Measurements from ENCODE around the gene DKKL1. TPM values are rescaled to one million over a fixed set of nuclear protein-coding genes. Genes with fewer than 3 reads are reported as not detected.
A peak's percentile ranks its signal among the peaks of the same experiment; 100 is the strongest.

The DKKL1 gene
- total RNA-seq, 1 donor from 2014 or later: not detected

DNA sequence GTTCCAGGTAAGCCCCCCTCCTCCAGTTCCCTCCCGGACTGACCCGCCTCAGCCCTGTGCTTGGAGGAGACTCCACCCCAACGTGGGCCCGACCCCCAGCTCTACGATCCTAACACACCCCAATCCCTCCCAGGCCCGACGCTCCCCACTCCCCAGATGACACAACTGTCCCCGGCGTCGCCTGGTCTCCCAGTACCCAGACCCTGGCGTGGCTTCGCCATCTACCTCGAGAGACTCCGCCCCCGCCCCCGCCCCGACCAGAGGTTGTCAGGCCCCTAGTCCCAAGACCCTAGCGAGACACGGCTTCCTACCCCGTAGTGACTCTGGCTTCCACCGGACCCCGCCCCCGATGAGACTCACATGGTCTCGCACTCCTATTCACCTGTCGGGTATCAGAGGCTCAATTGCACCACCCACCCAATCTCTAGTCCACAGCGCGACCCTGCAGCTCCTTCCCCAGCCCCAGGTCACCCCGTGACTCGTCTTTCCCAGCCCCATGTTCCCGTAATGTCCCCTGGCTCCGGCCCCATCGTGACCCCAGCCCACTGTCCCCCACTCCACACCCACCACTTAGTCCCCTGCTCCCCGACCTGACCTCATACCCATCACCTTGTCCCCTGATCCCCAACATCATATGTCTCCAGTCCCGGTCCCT, 25.5 kb upstream of the DKKL1 start:
- DNase-seq: no peak

DNA sequence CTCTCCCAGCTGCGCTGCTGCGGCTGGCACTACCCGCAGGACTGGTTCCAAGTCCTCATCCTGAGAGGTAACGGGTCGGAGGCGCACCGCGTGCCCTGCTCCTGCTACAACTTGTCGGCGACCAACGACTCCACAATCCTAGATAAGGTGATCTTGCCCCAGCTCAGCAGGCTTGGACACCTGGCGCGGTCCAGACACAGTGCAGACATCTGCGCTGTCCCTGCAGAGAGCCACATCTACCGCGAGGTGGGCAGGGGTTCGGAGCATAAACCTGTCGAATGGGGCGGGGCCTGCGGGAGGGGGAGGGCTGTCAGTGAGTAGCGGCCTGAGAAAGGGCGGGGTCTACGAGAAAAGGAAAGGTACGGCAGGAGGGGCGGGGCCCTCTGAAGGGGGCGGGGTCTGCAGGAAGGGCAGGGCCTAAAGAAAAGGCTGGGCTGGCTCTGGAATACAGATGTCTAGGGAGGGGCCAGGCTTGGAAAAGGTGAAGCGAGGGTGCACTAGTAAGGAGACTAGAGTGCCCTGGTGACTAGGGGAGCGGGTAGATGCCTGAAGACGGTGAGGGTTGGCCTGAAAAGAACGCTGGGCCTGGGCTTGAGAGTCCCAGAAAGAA, 24.9 kb upstream of the DKKL1 start:
- DNase-seq: peak; percentile 59

DNA sequence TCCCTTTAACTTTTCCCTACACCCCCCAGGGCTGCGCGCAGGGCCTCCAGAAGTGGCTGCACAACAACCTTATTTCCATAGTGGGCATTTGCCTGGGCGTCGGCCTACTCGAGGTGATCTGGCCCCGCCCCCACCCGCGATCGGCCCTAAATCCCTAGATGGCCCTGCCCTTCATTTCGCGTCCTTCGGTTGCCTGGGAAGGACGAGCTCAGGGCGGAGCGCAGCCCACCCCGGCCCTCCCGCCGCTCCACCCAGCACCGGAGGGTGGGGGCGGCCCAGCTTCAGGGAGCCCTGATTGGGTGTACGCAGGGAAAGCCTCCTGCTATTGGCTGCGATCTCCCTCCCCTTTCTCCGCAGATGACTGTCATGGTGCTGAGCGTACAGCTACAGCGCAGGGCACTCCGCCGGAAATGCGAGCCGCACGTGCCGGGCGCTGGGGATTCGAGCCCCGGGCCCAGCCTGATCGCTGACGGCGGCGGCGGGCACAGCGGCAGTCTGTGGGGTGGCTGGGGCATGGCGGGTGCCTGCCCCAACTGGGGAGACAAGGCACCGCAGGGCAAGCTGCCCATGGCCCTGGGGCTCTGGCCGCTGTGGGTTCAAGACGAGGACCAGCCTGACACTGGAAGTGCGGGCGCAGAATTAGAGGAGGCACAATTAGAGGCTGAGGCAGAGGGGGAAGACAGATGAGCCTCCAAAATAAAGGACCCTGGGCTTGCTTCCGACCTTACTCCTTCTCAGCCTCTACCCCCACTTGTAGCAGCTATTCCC, 24.2 kb upstream of the DKKL1 start:
- DNase-seq: peak; percentile 90

DNA sequence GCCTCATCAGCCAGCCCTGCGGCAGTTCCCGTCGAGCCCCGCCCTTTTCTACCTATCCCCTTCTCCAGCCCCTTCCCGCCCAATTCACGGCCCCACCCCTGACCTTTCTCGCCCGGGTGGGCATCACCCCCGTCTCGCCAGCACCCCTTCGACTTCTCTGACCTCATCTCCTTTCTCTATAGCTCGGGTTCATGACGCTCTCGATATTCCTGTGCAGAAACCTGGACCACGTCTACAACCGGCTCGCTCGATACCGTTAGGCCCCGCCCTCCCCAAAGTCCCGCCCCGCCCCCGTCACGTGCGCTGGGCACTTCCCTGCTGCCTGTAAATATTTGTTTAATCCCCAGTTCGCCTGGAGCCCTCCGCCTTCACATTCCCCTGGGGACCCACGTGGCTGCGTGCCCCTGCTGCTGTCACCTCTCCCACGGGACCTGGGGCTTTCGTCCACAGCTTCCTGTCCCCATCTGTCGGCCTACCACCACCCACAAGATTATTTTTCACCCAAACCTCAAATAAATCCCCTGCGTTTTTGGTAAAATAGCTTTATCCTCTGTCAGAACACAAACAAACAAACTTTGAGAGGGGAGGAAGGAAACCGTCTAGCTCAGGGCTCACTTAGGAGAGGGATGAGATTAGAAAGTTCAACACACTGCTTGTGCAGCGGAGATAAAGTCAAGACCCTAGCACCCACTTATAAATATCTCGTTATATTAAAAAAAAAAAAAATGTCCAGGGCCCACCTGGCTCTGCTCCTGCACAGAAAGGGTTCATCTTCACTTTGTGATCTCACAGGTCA, 23.4 kb upstream of the DKKL1 start:
- peak; percentile 51 for DNase-seq

DNA sequence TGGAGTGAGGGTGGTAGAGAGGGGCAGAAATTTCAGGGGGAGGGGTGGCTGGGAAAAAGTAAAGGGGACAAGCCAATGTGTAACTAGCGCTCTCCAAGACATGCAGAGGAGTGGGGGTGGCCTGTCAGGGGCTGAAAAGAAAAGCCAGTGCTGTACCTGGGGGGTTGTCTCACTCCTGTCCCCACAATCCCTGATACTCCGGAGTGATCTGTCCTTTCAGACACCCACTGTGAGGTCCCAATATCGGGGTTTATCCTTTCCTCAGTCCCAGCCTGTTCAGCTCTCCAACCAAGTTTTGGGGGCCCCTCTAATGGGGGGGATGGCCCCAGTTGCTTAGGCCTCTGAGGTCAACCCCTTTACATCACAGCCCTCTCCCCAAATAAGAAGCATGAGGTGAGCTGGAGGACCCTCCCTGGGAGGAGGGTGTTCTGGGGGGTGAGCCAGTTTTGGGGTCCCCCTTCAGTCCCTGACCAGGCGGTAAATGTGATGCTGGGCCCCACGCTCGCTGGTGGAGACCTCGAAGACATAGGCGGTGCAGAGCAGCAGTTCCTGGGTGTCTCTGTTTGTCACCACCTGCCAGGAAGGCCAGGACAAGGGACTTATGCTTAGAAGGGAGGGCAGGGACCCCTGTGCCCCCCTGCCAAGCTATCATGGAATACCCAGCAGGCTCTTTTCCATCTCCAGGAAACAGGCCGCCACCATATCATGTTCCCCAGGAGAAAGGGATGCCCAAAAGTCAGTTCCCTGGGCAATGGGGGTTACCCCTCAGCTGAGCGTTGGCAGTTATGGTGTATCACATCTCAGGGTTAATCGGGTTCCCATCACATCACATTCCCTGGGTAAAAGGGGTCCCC, 22.6 kb upstream of the DKKL1 start:
- DNase-seq: no peak

DNA sequence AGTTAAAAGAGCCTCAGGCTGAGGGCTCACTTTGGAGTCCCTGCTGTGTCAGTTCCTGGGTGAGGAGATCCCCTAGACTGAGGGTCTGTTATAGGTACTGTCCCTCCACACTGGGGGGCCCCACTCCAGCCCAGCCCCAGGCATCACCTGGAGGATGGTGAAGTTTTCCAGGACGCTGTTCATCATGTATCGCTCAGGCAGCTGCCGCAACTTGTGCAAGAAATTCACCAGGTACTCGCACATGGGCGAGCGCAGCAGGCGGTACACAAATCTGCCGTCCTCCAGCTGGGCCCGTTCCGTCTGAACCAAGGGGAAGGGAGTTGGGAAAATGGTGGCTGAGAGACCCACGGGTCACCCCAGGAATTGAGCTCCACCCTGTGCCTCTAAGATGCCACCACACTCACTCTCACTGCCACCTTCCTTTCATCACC, 21.4 kb upstream of the DKKL1 start:
- no peak for DNase-seq

DNA sequence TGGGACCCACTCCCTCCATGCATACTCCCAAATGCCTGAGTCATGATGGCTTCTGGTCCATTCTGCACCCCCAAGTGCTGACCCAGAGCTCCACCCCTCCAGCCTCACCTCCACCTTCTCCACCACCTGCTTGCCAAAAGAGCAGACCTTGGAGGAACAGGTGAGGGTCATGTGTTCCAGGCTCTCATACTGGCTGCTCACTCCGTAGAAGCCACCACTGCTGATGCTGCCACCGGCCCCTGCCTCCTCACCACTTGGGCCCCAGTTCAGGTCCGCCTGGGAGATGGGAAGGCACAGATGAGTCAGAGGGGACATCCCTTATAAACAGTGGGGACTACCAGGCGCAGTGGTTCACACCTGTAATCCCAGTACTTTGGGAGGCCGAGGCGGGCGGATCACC, 20.6 kb upstream of the DKKL1 start:
- DNase-seq: no peak

DNA sequence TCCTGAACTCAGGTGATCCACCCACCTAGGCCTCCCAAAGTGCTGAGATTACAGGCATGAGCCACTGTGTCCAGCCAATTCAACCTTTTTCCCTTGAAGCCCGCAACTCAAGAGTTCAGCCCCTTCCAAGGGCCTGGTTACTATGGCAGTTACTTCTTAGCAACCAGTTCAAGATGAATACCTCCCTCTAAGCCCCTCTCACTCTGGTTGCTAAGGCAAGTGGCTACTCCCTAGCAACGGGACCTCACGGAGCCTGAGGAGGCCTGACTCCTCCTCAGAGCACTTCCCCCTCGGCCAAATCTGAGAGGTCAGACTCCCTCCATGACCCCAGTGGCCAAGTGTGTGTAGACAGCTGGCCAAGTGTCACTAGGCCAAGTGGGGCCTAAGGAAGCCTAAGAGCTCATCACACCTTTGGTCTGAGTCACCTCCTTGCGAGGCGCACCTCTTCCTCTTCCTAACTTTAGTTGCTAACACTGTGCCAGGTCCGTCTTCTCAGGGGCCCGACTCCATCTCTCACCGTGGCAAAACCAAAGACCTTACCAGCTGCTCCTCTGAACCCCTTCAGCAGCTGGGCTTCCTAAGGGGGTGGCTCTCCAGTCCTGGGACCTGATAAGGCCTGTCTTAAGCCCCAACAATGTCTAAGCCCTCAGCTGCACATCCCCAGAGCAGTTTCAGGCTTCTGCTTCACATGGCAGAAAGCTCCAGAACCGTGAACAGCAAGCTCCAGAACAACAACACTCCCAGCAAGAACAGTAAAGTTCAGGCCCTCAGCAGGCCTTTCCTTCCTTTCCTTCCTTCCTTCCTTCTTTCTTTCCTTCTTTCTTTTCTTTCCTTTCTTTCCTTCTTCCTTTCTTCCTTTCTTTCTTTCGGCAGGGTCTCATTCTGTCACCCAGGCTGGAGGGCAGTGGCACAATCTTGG, 18.9 kb upstream of the DKKL1 start:
- no peak for DNase-seq

DNA sequence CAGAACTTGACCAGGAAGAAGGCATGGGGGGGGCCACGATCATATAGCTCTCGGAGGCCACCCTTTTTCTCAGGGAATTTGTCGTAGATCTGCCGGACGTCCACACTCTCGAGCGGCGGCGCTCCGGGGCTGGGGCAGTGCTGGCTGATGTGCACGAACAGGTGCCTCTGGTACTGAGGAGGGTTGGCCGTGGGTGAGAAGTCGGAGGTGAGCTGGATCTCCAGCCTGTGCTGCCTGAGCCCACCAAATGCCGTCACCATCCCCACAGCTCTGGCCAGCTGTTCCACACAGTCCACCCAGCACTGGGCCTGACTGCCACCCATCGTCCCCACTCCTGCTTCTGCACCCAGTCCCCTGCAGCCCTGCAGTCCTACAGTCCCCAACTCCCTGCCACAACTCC, 16.5 kb upstream of the DKKL1 start:
- no peak for DNase-seq

DNA sequence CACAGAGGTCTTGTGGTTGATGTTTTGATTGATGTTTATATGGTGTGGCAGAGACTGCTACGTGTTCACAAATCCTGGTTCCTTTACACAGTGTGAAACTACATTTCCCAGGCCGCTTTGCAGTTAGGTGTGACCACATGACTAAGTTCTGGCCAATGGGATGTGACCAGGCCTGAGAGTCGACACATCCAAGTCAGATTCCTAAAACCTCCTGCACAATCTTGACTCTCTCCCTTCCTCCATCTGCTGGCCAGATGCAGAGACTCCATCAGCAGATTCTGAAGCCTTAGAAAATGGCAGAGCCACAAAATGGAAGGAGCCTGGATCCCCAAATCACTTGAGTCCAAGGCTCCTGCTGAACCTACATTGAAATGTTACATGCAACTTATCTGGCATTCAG, 15.8 kb upstream of the DKKL1 start:
- DNase-seq: peak; percentile 49

DNA sequence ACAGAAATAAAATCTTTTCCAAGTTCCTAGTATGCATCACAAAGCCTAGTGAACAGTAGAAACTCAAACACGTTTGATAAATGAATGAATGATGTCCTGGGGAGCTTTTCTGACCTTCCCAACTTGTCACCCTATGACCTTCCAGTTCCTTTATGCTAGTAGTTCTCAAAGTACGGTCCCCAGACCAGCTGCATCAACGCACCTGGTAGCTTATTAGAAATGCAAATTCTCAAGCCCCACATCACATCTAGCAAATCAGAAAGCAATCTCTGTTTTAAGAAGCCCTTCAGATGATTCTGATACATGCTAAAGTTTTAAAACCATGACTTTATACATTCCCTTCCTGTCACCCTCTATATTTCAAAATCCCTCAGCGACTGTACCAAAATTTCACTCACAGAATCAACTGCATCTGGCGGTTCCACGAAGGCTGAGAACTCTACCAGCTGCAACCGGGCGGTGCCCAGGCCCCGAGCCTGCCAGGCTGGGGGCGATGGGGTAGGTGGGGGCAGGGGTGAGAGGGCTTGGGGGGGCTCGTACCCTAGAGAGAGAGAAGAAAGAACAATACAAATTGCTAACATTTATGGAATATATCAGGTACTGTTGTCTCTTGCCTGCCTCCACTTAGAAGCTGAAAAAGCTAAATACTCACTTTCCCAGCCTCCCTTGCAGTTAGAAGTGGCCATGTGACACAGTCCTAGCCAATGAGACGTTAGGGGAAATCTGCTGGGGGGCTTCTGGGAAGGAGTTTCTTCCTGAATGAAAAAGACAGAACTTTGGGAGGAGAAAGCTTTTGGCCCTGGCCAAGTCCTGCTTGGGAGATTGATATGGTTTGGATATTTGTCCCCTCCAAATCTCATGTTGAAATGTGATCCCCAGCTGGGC, 15.1 kb upstream of the DKKL1 start:
- no peak for DNase-seq

DNA sequence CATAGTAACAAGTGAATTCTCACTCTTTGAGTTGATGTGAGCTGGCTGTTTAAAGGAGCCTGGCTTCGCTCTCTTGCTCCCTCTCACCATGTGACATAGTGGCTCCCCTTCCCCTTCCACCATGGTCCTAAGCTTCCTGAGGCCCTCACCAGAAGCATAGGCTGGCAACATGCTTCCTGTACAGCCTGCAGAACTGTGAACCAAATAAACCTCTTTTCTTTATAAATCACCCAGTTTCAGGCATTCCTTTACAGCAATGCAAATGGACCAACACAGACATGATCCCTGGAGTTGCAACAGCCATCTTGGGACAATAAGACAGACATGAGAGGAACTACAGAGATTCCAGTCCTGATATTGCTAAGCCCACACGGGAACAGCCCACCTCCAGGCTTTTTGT, 14.1 kb upstream of the DKKL1 start:
- DNase-seq: no peak

DNA sequence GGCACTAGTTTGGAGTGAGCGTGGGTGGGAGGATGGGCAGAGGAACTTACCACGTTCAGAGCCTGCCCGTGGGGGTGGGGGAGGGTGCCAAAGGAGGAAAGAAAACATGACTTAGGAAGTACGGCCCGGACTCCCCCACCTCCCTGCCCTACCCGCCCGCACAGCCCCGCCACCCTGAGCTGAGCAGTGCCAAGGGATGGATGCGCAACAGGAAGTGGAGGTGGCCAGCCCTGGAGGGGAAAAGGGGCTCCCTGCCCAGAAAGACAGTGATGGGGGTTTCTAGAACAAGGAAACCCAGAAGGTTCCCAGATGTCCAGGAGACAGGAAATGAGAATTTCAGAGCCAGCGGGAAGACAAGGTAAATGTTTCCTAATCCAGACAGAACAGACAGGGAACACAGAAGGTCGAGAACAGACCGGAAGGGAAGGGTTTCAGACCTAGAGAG, 7.7 kb upstream of the DKKL1 start:
- DNase-seq: peak; percentile 31

DNA sequence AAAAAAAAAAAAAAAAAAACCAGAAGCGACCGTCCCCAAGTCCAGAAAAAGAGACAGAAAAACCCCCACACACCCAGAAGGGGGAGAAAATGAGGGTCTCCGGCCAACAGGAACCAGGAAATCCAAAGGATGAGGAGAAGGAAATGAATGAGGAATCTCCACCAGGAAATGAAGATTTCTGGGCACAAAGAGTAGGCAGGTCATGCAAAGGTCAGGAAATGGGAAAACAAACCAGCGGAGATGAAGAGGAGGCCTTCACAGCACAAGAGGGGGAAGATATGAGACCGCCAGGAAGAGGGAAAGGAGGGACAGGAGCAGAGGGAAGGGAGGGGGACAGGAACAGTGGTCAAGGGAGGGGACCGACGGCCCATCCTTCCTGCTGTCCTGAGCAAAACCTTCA, 7.3 kb upstream of the DKKL1 start:
- no peak for DNase-seq

DNA sequence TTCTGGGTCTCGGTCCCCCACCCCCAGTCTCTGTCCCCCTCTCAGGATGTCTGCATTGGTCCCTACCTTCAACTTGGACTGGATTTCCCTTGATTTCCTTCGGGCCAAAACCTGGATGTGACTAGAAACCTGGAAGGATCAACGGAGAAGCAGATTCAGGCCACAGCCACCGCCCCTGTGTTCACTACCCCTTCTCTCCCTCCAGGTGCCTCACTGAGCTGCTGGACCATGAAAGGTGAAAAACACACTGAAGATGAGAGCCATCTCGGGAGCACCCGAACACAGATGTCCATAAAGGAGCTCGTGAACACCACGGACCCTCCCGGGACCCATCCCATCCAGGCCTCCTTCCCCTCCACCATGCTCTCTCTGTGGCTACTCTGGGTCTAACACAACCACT, 6.5 kb upstream of the DKKL1 start:
- no peak for DNase-seq

DNA sequence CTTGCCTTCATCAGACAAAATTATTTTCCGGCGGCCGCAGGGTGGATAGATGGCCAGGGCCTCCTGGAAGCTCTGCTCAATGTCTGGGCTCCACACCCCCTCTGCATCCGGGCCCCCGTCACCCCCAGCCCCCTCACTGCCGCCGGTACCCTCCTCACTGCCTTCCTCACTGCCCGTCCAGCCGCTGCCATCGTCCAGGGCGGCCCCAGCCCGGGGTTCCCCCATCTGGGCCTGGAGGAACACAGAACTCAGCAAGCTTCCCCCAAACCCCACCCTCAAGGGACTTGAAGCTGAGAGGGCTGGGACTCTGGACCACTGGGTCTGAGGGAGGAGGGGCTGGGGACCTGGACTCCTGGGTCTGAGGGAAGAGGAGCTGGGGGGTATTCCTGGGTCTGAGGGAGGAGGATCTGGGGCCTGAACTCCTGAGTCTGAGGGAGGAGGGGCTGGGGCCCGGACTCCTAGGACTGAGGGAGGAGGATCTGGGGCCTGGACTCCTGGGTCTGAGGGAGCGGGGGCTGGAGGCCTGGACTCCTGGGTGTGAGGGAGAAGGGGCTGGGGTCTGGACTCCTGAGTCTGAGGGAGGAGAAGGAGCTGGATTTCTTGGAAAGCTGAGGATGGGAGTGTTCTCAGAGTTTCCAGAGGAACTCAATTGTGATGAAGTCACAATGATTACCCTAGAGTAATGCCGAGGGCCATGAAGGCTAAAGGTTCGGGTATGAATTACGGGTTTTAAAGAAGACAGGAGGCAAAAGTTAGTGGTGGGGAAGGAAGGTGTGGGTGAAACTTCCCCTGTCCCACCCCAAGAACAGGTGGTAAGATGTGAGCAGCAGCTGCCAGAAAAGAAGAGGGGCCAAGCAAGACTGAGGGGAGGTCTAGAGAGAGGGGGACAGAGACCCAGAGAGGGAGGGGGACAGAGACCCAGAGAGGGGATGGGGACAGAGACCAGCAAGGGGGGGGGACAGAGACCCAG, 3.5 kb upstream of the DKKL1 start:
- DNase-seq: peak; percentile 31

DNA sequence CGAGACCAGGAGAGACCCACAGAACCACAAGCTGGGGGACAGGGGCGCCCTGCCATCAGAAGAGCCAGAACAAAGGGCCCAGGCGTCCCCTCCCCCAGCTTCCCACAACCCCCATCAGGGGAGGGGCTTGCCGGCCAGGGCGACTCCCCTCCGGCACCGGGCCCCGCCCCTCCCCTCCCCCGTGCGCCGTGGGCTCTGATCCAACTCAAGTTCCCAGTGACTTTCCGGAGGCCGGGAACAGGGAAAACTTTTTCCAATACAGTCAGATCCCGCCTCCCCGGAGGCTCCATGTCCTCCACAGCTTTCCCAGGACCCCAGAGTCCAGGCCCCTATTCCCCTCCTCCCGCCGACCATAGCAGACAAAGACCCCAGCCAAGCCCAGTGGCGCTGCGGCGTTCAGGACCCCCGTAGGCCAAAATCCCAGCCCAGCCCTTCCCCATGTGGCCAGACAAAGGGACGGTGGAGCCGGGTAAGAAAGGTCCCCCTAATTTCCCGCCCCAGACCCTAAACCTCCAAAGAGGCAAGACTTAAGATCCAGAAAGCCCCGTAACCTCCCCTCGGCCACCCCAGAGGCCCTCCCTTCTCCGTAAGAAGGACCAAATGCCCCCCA, 2.1 kb upstream of the DKKL1 start:
- DNase-seq: peak; percentile 95
